HepG2 (cell line): ENCODE measurements around the gene CFAP54. TPM values are rescaled to one million over a fixed set of nuclear protein-coding genes. Genes with fewer than 3 reads are reported as not detected.

Source experiments
- ATAC-seq: fragments of 200-7000 bp; cut with Tn5 transposase; 3 replicates; pipeline ENCODE4 v1.9.1; 2020; ENCODE audit warnings: mild to moderate bottlenecking, moderate library complexity
- BruUV-seq: library from RNA; stranded (reverse); fragments of 400-500 nt; replicated peaks from 2 replicates; lab custom pipeline; 2021; lab: Mats Ljungman, UMichigan
- CTCF ChIA-PET: fragments of 300-600 bp; formaldehyde crosslinking; extraction: SDS; loops from one replicate; lab custom pipeline; 2021; ENCODE audit warnings: low total read pairs, inconsistent platforms, low intra/inter-chr PET ratio; lab: Yijun Ruan, JAX
- POLR2A ChIA-PET: fragments of 350-600 bp; sonication (Branson Sonifier 250); formaldehyde crosslinking; loops from one replicate; lab custom pipeline; 2020; ENCODE audit warnings: antibody characterized with exemption, inconsistent platforms; lab: Yijun Ruan, JAX
- DNase-seq: peaks from one replicate; pipeline ENCODE4 v3.0.0-alpha.2; 2015; ENCODE audit warnings: low spot score
- FAIRE-seq: peaks from 3 replicates; lab custom pipeline; 2011; peaks lifted over from hg19 to GRCh38; lab: Jason Lieb, UNC
- H2AFZ ChIP-seq: one replicate; pipeline ENCODE4 v1.6.1; 2011; ENCODE audit warnings: low read length, inconsistent platforms
- H3K27ac ChIP-seq: fragments of 300-600 bp; 3 replicates; pipeline ENCODE4 v1.8.0; 2011; ENCODE audit warnings: mixed run types, mild to moderate bottlenecking, mixed read lengths, low read length, inconsistent platforms; ENCODE audit not compliant: insufficient read depth; ENCODE audit errors: extremely low read length
- H3K27me3 ChIP-seq, 2 experiments: fragments of 200-600 bp in 1 of 2; 2 replicates in 1 of 2; 3 replicates in 1 of 2; pipeline versions ENCODE4 v1.6.0 to v1.8.0; 2011; ENCODE audit warnings: low read length in 2 of 2, mild to moderate bottlenecking in 2 of 2, moderate library complexity in 2 of 2, inconsistent platforms in 1 of 2; ENCODE audit not compliant: insufficient read depth in 2 of 2, control insufficient read depth in 1 of 2
- H3K36me3 ChIP-seq, 2 experiments: fragments of 200-600 bp in 1 of 2; replicated peaks in 1 of 2; 2 replicates in 1 of 2; 3 replicates in 1 of 2; pipeline versions ENCODE4 v1.5.1 to v1.8.0; 2011; ENCODE audit warnings: low read length in 2 of 2, inconsistent platforms in 1 of 2; ENCODE audit not compliant: insufficient read depth in 2 of 2, control insufficient read depth in 1 of 2
- H3K4me1 ChIP-seq: 2 replicates; pipeline ENCODE4 v1.5.1; 2012; ENCODE audit warnings: low read length, inconsistent platforms; ENCODE audit not compliant: insufficient read depth
- H3K4me2 ChIP-seq: 2 replicates; pipeline ENCODE4 v1.6.0; 2011; ENCODE audit warnings: low read depth, low read length, inconsistent platforms
- H3K4me3 ChIP-seq, 3 experiments: fragments of 200-600 bp in 1 of 3; sonication (generic), shearing (Covaris generic) in 1 of 3; replicated peaks in 1 of 3; 2 replicates each; pipeline ENCODE4 v1.5.1; 2011 to 2016; ENCODE audit warnings: low read length in 3 of 3, inconsistent platforms in 2 of 3, low read depth in 2 of 3, mild to moderate bottlenecking in 2 of 3, control low read depth in 1 of 3, mixed read lengths in 1 of 3; ENCODE audit not compliant: insufficient read depth in 1 of 3
- H3K79me2 ChIP-seq: one replicate; pipeline ENCODE4 v1.6.1; 2011; ENCODE audit warnings: low read length, inconsistent platforms; ENCODE audit not compliant: insufficient read depth
- H3K9ac ChIP-seq: 2 replicates; pipeline ENCODE4 v1.6.0; 2011; ENCODE audit warnings: mild to moderate bottlenecking, low read depth, low read length, inconsistent platforms; ENCODE audit not compliant: insufficient read depth
- H3K9me3 ChIP-seq: 2 replicates; pipeline ENCODE4 v1.5.1; 2012; ENCODE audit warnings: mild to moderate bottlenecking, low read length
- H4K20me1 ChIP-seq: 2 replicates; pipeline ENCODE4 v1.6.0; 2011; ENCODE audit warnings: inconsistent platforms, mild to moderate bottlenecking, low read length, moderate library complexity; ENCODE audit not compliant: insufficient read depth
- ATM ChIP-seq: fragments of 450-650 bp; IDR thresholded peaks from 2 replicates; pipeline ENCODE4 v1.7.1; 2017; ENCODE audit warnings: mild to moderate bottlenecking, borderline replicate concordance
- CBX1 ChIP-seq: IDR thresholded peaks from one replicate; pipeline ENCODE4 v1.6.1; 2016; ENCODE audit warnings: antibody characterized with exemption, low read depth
- CC2D1A ChIP-seq: sonication (generic); formaldehyde crosslinking; IDR thresholded peaks from 2 replicates; pipeline ENCODE4 v1.8.1; 2023; ENCODE audit warnings: mild to moderate bottlenecking, missing genetic modification reagents
- DNMT3B ChIP-seq: conservative IDR thresholded peaks from 2 replicates; pipeline ENCODE4 v1.6.1; 2016; ENCODE audit warnings: missing biosample characterization, control low read depth
- FOXC1 ChIP-seq: sonication (generic); formaldehyde crosslinking; IDR thresholded peaks from 2 replicates; pipeline ENCODE4 v1.8.0; 2022; ENCODE audit warnings: mild to moderate bottlenecking, missing genetic modification reagents, borderline replicate concordance
- KMT2A ChIP-seq: sonication (generic); formaldehyde crosslinking; IDR thresholded peaks from 2 replicates; pipeline ENCODE4 v1.4.0; 2020; ENCODE audit warnings: missing genetic modification reagents
- NFE2L2 ChIP-seq: fragments of 150-350 bp; IDR thresholded peaks from 2 replicates; pipeline ENCODE4 v1.6.1; 2014; ENCODE audit warnings: low read length
- POLR2AphosphoS5 ChIP-seq: IDR thresholded peaks from 2 replicates; pipeline ENCODE4 v1.6.1; 2012; ENCODE audit warnings: low read depth, low read length
- RXRA ChIP-seq: sonication (generic); formaldehyde crosslinking; IDR thresholded peaks from 2 replicates; pipeline ENCODE4 v1.5.1; 2020; ENCODE audit warnings: missing genetic modification reagents
- U2AF1 ChIP-seq: fragments of 200-400 bp; formaldehyde crosslinking; optimal IDR thresholded peaks from 2 replicates; pipeline ENCODE3; 2017; ENCODE audit warnings: mild to moderate bottlenecking, low read depth, low read length
- ZBTB20 ChIP-seq: sonication (generic); formaldehyde crosslinking; IDR thresholded peaks from 2 replicates; pipeline ENCODE4 v1.8.1; 2023; ENCODE audit warnings: missing genetic modification reagents, low read depth, mild to moderate bottlenecking, borderline replicate concordance
- ZNF124 ChIP-seq: sonication (generic); formaldehyde crosslinking; IDR thresholded peaks from 2 replicates; pipeline ENCODE4 v1.4.0; 2020; ENCODE audit warnings: missing genetic modification reagents
- WGBS: methylation state at CpG from one replicate; pipeline ENCODE4 v1.1.6; 2017; ENCODE audit warnings: low lambda C conversion rate; 5-methylcytosine and 5-hydroxymethylcytosine counted together
- in situ Hi-C: cut with HindIII; loops from 2 replicates; pipeline ENCODE4 v1.10.0; 2017; ENCODE audit warnings: low pct_unique_long_range_greater_than_20kb; ENCODE audit not compliant: extremely low pct_ligation_motif_present
- intact Hi-C: fragments of 100-400 bp; cut with micrococcal nuclease; formaldehyde crosslinking; loops from one replicate; pipeline ENCODE4 v1.10.0; 2022; ENCODE audit not compliant: unreplicated experiment
- polyA plus RNA-seq, 8 experiments: library from polyadenylated mRNA; depleted of rRNA in 3 of 8; stranded (reverse) in 7 of 8; unstranded in 1 of 8; fragments of >200 nt; fragmentation: Illumina TruSeq in 4 of 8; extraction: Trizol in 4 of 8; gene quantifications; 2 replicates each; pipeline versions ENCODE4 v1.2.1 to v1.2.3, GENCODE V29; 2011 to 2016; ENCODE audit warnings: low read depth in 4 of 8, missing spikeins in 1 of 8, mixed read lengths in 1 of 8; ENCODE audit not compliant: insufficient read depth in 1 of 8
- total RNA-seq, 5 experiments: library from RNA; depleted of rRNA; stranded (reverse); fragments of >200 nt; fragmentation: Illumina TruSeq; extraction: Trizol; gene quantifications; 2 replicates each; pipeline ENCODE4 v1.2.3, GENCODE V29; 2016; ENCODE audit warnings: low read depth in 1 of 5
- TF ChIP-seq, protein P1 (sequence below): sonication (generic); IDR thresholded peaks from 2 replicates; pipeline ENCODE4 v1.6.1; 2016; ENCODE audit warnings: low read depth, borderline replicate concordance
- TF ChIP-seq, protein P2 (sequence below): sonication (generic); formaldehyde crosslinking; IDR thresholded peaks from 2 replicates; pipeline ENCODE4 v1.8.0; 2022; ENCODE audit warnings: mild to moderate bottlenecking, missing genetic modification reagents, moderate library complexity

The CFAP54 gene
- total and polyA plus RNA-seq, 2 of the 13 experiments (the other 11 are each of a cell fraction or from before 2014, with no cell fraction given): not detected

DNA sequence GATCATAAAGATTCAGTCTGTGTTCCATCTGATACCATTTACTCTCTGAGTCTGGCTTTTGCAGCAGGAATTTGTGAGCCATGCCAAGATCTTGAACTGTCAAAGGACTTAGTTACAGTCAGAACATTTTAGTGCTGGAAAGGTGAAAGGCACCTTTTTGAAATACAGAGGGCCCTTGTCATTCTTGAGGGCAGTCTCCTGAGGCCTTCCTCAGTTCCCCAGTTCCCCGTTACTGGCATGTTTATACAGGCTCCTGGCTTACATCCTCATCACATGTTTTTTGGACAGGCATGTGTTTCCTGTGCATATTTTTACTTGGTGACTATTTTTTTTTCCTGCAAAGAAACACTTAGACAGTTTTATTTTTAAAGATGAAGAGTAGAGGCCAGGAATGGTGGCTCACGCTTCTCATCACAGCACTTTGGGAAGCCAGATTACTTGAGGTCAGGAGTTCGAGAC, 21.0 kb downstream of the CFAP54 start:
- Histone ChIP-seq H3K4me2 (no peak overlapping the region), H3K27me3 (peaks cover 1 to 4% of the 10 kb centered on the region in 2 experiments; a peak in 1 of 5 replicates), H3K9ac (no peak overlapping the region), H4K20me1 (no peaks in the 10 kb centered on the region), H3K79me2 (no peaks in the 10 kb centered on the region), H3K36me3 (no peaks in the 10 kb centered on the region), H3K4me3 (no peak overlapping the region), H3K4me1 (no peaks in the 10 kb centered on the region), H3K27ac (no peak overlapping the region), H3K9me3 (no peaks in the 10 kb centered on the region), H2AFZ (no peak overlapping the region)
- no peak for TF ChIP-seq CBX1
- no peak for TF ChIP-seq ZBTB20
- TF ChIP-seq, protein P1, sequence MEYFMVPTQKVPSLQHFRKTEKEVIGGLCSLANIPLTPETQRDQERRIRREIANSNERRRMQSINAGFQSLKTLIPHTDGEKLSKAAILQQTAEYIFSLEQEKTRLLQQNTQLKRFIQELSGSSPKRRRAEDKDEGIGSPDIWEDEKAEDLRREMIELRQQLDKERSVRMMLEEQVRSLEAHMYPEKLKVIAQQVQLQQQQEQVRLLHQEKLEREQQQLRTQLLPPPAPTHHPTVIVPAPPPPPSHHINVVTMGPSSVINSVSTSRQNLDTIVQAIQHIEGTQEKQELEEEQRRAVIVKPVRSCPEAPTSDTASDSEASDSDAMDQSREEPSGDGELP: no peak
- TF ChIP-seq, protein P2, sequence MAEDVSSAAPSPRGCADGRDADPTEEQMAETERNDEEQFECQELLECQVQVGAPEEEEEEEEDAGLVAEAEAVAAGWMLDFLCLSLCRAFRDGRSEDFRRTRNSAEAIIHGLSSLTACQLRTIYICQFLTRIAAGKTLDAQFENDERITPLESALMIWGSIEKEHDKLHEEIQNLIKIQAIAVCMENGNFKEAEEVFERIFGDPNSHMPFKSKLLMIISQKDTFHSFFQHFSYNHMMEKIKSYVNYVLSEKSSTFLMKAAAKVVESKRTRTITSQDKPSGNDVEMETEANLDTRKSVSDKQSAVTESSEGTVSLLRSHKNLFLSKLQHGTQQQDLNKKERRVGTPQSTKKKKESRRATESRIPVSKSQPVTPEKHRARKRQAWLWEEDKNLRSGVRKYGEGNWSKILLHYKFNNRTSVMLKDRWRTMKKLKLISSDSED (CRISPR knock-in tag): no peak
- TF ChIP-seq POLR2AphosphoS5: no peak
- TF ChIP-seq ATM: no peak
- TF ChIP-seq NFE2L2: no peak
- DNase-seq: no peak
- intact Hi-C loops (no loop called here), in situ Hi-C loops (loop anchor here (10.0 to 25.0 kb wide), 2 partner anchors 298 to 446 kb away; no protein-coding TSS in a partner anchor)
- FAIRE-seq: no peak
- POLR2A ChIA-PET: no interaction called here
- ATAC-seq: no peak
- CTCF ChIA-PET: no interaction called here
- BruUV-seq: no TSS peak
- 32% methylated on average over 3 of the region's 3 CpGs for WGBS

DNA sequence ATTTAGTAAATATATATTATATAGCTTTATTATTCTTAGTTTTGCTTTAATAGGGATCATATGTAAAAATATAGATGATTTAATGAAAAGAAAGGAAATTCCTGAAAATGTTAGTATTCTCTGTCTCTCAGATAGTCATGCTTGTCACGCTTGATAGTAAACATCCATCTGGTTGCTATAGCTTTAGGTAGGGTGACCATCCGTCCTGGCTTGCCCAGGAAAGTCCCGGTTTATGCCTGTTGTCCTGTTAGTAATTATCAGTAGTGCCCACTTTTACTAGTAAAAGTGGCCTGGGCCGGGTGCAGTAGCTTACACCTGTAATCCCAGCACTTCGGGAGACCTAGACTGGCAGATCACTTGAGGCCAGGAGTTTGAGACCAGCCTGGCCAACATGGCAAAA, 23.8 kb downstream of the CFAP54 start:
- FAIRE-seq: no peak
- no peak for DNase-seq
- POLR2A ChIA-PET: no interaction called here
- Histone ChIP-seq H3K4me1 (no peaks in the 10 kb centered on the region), H2AFZ (no peak overlapping the region), H3K4me2 (no peak overlapping the region), H3K27ac (no peak overlapping the region), H3K4me3 (no peak overlapping the region), H3K9me3 (no peaks in the 10 kb centered on the region), H3K27me3 (peaks cover 1 to 4% of the 10 kb centered on the region in 2 experiments; a peak in 1 of 5 replicates), H3K36me3 (no peaks in the 10 kb centered on the region), H3K9ac (no peak overlapping the region), H3K79me2 (no peaks in the 10 kb centered on the region), H4K20me1 (no peaks in the 10 kb centered on the region)
- WGBS: 18% methylated on average over 5 of the region's 5 CpGs
- in situ Hi-C loops (loop anchor here (10.0 to 25.0 kb wide), 2 partner anchors 301 to 448 kb away; no protein-coding TSS in a partner anchor), intact Hi-C loops (no loop called here)
- no TSS peak for BruUV-seq
- no peak for ATAC-seq
- CTCF ChIA-PET: no interaction called here
- TF ChIP-seq RXRA (no peak), CC2D1A (no peak), DNMT3B (no peak), U2AF1 (no peak), FOXC1 (CRISPR knock-in tag) (no peak), KMT2A (CRISPR knock-in tag) (no peak), ZNF124 (no peak)
